K562 (cell line): Measurements from ENCODE around the gene IRF3. TPM values are rescaled to one million over a fixed set of nuclear protein-coding genes. Genes with fewer than 3 reads are reported as not detected.

ENCODE experiments used
- ATF4 ChIP-seq: fragments of 450-650 bp; formaldehyde crosslinking; IDR thresholded peaks from 2 replicates; pipeline ENCODE4 v1.4.0; 2022; ENCODE audit warnings: mild to moderate bottlenecking, moderate library complexity
- BCL6 ChIP-seq: fragments of 250-450 bp; sonication (Bioruptor Pico); IDR thresholded peaks from 2 replicates; pipeline ENCODE4 v1.4.0; 2020
- CREBBP ChIP-seq: IDR thresholded peaks from one replicate; pipeline ENCODE4 v1.6.1; 2012; ENCODE audit warnings: low read depth, mild to moderate bottlenecking, control low read depth, inconsistent platforms, low read length
- ELK1 ChIP-seq: sonication (generic); formaldehyde crosslinking; IDR thresholded peaks from 2 replicates; pipeline ENCODE4 v1.8.1; 2022; ENCODE audit warnings: missing genetic modification reagents
- HMBOX1 ChIP-seq: sonication (generic); IDR thresholded peaks from 2 replicates; pipeline ENCODE4 v1.6.1; 2016
- IRF9 ChIP-seq: fragments of 450-650 bp; IDR thresholded peaks from 2 replicates; pipeline ENCODE4 v1.6.1; 2016; ENCODE audit warnings: missing biosample characterization, missing genetic modification characterization
- KLF10 ChIP-seq: fragments of 250-450 bp; sonication (Bioruptor Pico); IDR thresholded peaks from 2 replicates; pipeline ENCODE4 v1.6.1; 2021; ENCODE audit warnings: matching md5 sums
- MAFG ChIP-seq: fragments of 450-650 bp; conservative IDR thresholded peaks from 2 replicates; pipeline ENCODE4 v1.6.1; 2016; ENCODE audit warnings: missing genetic modification characterization, missing compliant biosample characterization
- MIER1 ChIP-seq: fragments of 450-650 bp; IDR thresholded peaks from 2 replicates; pipeline ENCODE4 v1.6.1; 2016; ENCODE audit warnings: antibody characterized with exemption, mild to moderate bottlenecking, low read depth
- NFXL1 ChIP-seq: fragments of 450-650 bp; formaldehyde crosslinking; IDR thresholded peaks from 2 replicates; pipeline ENCODE4 v1.4.0; 2021; ENCODE audit warnings: mild to moderate bottlenecking
- POLR2H ChIP-seq: IDR thresholded peaks from 2 replicates; pipeline ENCODE4 v1.6.1; 2016; ENCODE audit warnings: missing genetic modification characterization, low read depth, mild to moderate bottlenecking, control low read depth, missing compliant biosample characterization, moderate library complexity
- PTRF ChIP-seq: fragments of 450-650 bp; IDR thresholded peaks from 2 replicates; pipeline ENCODE4 v1.6.1; 2016; ENCODE audit warnings: mild to moderate bottlenecking, missing genetic modification characterization, missing compliant biosample characterization
- SAFB2 ChIP-seq: fragments of 200-400 bp; formaldehyde crosslinking; IDR thresholded peaks from 2 replicates; pipeline ENCODE4 v1.6.1; 2018; ENCODE audit warnings: borderline replicate concordance, low read length, low read depth, moderate library complexity; ENCODE audit not compliant: severe bottlenecking
- U2AF2 ChIP-seq: fragments of 200-400 bp; formaldehyde crosslinking; optimal IDR thresholded peaks from 2 replicates; pipeline ENCODE3; 2017; ENCODE audit warnings: low read depth, mild to moderate bottlenecking, low read length
- ZNF239 ChIP-seq: fragments of 250-450 bp; sonication (Bioruptor Pico); IDR thresholded peaks from 2 replicates; pipeline ENCODE4 v1.4.0; 2020; ENCODE audit warnings: mild to moderate bottlenecking
- ZNF511 ChIP-seq: sonication (generic); formaldehyde crosslinking; IDR thresholded peaks from 2 replicates; pipeline ENCODE4 v1.8.0; 2022; ENCODE audit warnings: mild to moderate bottlenecking, missing genetic modification reagents
- polyA plus RNA-seq, 8 experiments: library from polyadenylated mRNA; depleted of rRNA in 4 of 8; stranded (reverse) in 5 of 8; unstranded in 3 of 8; fragments of >200 nt; fragmentation: Nextera tagmentation in 2 of 8; fragmentation: Illumina TruSeq in 1 of 8; extraction: Ambion mirVana in 2 of 8; extraction: Trizol in 1 of 8; gene quantifications; 2 replicates each; pipeline versions ENCODE4 v1.2.1 to v1.2.3, GENCODE V29; 2011 to 2014; ENCODE audit warnings: inconsistent platforms in 1 of 8, missing spikeins in 1 of 8
- total RNA-seq, 7 experiments: library from RNA; depleted of rRNA in 6 of 7; stranded (reverse); fragments of >200 nt in 6 of 7; fragmentation: Illumina TruSeq in 2 of 7; extraction: Trizol in 2 of 7; gene quantifications; 2 replicates each; pipeline versions ENCODE4 v1.2.1 to v1.2.3, GENCODE V29; 2011 to 2021; ENCODE audit warnings: low replicate concordance in 1 of 7

The IRF3 gene
- total and polyA plus RNA-seq, 9 of the 15 experiments (the other 6 are each of a cell fraction or from before 2014, with no cell fraction given), result 7.5 to 145 (median 65.4) TPM

GRCh38 chr19:49664171-49665035, 1.3 kb downstream of the IRF3 start (continued):
- TF ChIP-seq HMBOX1 (no peak), ZNF239 (CRISPR knock-in tag) (no peak), ATF4 (no peak), CREBBP (no peak), ELK1 (CRISPR knock-in tag) (no peak), BCL6 (CRISPR knock-in tag) (no peak), MIER1 (no peak), PTRF (tag) (no peak), POLR2H (tag) (no peak), ZNF511 (CRISPR knock-in tag) (no peak), KLF10 (CRISPR knock-in tag) (no peak), MAFG (tag) (no peak), IRF9 (tag) (no peak), U2AF2 (no peak), SAFB2 (no peak), NFXL1 (CRISPR knock-in tag) (no peak)
- TF ChIP-seq, all 486 proteins: peak for 69
